H1 (cell line): ENCODE results near the gene CAPZA3. TPM values are rescaled to one million over a fixed set of nuclear protein-coding genes. Genes with fewer than 3 reads are reported as not detected.

ENCODE experiments used
- CTCF ChIA-PET: fragments of 300-600 bp; sonication (Branson Sonifier 250); formaldehyde crosslinking; loops from one replicate; lab custom pipeline; 2021; ENCODE audit not compliant: partially characterized antibody; lab: Charles Lee
- POLR2A ChIA-PET: fragments of 300-600 bp; sonication (Branson Sonifier 250); formaldehyde crosslinking; loops from one replicate; lab custom pipeline; 2021; ENCODE audit warnings: inconsistent platforms; ENCODE audit not compliant: partially characterized antibody; lab: Charles Lee
- DNase-seq, 2 experiments: peaks; one replicate each; pipeline versions ENCODE4 v3.0.0 to v3.0.0-alpha.2; 2010 to 2022; ENCODE audit warnings: low spot score in 2 of 2, low read depth in 1 of 2, mixed read lengths in 1 of 2
- FAIRE-seq: peaks from 2 replicates; lab custom pipeline; 2011; peaks lifted over from hg19 to GRCh38; lab: Jason Lieb, UNC
- H2AFZ ChIP-seq: 2 replicates; pipeline ENCODE4 v1.8.1; 2012; ENCODE audit warnings: low read length, inconsistent platforms
- H2AK5ac ChIP-seq: 2 replicates; pipeline ENCODE4 v1.6.1; 2013; ENCODE audit warnings: low read depth, low read length
- H2BK120ac ChIP-seq: replicated peaks from 2 replicates; pipeline ENCODE3; 2013; ENCODE audit warnings: low read depth, low read length, inconsistent platforms
- H2BK12ac ChIP-seq: 2 replicates; pipeline ENCODE4 v1.6.1; 2013; ENCODE audit warnings: low read depth, low read length
- H2BK15ac ChIP-seq: 2 replicates; pipeline ENCODE4 v1.6.1; 2013; ENCODE audit warnings: low read length
- H2BK20ac ChIP-seq: 2 replicates; pipeline ENCODE4 v1.6.1; 2013; ENCODE audit warnings: low read length
- H2BK5ac ChIP-seq: 2 replicates; pipeline ENCODE4 v1.6.1; 2013; ENCODE audit warnings: low read depth, low read length
- H3K14ac ChIP-seq: 2 replicates; pipeline ENCODE4 v1.6.1; 2013; ENCODE audit warnings: inconsistent platforms; ENCODE audit not compliant: insufficient read length
- H3K18ac ChIP-seq: 2 replicates; pipeline ENCODE4 v1.6.1; 2013; ENCODE audit warnings: low read length; ENCODE audit errors: extremely low read depth
- H3K23ac ChIP-seq: 2 replicates; pipeline ENCODE4 v1.6.1; 2013; ENCODE audit warnings: inconsistent platforms; ENCODE audit not compliant: insufficient read length
- H3K23me2 ChIP-seq: 2 replicates; pipeline ENCODE4 v1.6.1; 2013; ENCODE audit warnings: low read depth, low read length
- H3K27ac ChIP-seq: 2 replicates; pipeline ENCODE4 v1.6.1; 2011; ENCODE audit warnings: low read depth, low read length, inconsistent platforms
- H3K27me3 ChIP-seq, 4 experiments: replicated peaks in 1 of 4; 1 replicate in 1 of 4; 2 replicates in 3 of 4; pipeline versions ENCODE4 v1.6.1 to v1.8.1; 2011 to 2013; ENCODE audit warnings: low read length in 3 of 4, mild to moderate bottlenecking in 3 of 4, inconsistent platforms in 2 of 4, mixed read lengths in 2 of 4, moderate library complexity in 1 of 4; ENCODE audit not compliant: control insufficient read depth in 3 of 4, insufficient read depth in 3 of 4; ENCODE audit errors: extremely low read depth in 1 of 4
- H3K36me3 ChIP-seq, 4 experiments: 2 replicates each; pipeline versions ENCODE4 v1.6.1 to v1.8.1; 2011 to 2013; ENCODE audit warnings: mild to moderate bottlenecking in 4 of 4, low read length in 3 of 4, moderate library complexity in 2 of 4, control low read depth in 1 of 4, inconsistent platforms in 1 of 4; ENCODE audit not compliant: insufficient read depth in 4 of 4, control insufficient read depth in 2 of 4
- H3K4ac ChIP-seq: replicated peaks from 2 replicates; pipeline ENCODE3; 2013; ENCODE audit warnings: low read length, low read depth, mixed read lengths, inconsistent platforms; ENCODE audit not compliant: insufficient read length
- H3K4me1 ChIP-seq, 4 experiments: replicated peaks in 1 of 4; 1 replicate in 1 of 4; 2 replicates in 3 of 4; pipeline versions ENCODE4 v1.6.1 to v1.8.1; 2011 to 2013; ENCODE audit warnings: low read length in 3 of 4, inconsistent platforms in 2 of 4, mixed read lengths in 1 of 4; ENCODE audit not compliant: insufficient read depth in 4 of 4, control insufficient read depth in 3 of 4
- H3K4me2 ChIP-seq, 2 experiments: 2 replicates each; pipeline versions ENCODE4 v1.6.1 to v1.8.1; 2011 to 2013; ENCODE audit warnings: low read depth in 2 of 2, low read length in 2 of 2, control low read depth in 1 of 2, inconsistent platforms in 1 of 2, mild to moderate bottlenecking in 1 of 2; ENCODE audit not compliant: insufficient read depth in 1 of 2
- H3K4me3 ChIP-seq, 4 experiments: fragments of 200-600, 300-600 bp in 1 of 4; sonication (generic), shearing (Covaris generic), sonication (Bioruptor Twin) in 1 of 4; 2 replicates each; pipeline versions ENCODE4 v1.5.1 to v1.8.1; 2011 to 2016; ENCODE audit warnings: low read length in 4 of 4, low read depth in 3 of 4, control low read depth in 2 of 4, inconsistent platforms in 2 of 4, mild to moderate bottlenecking in 2 of 4, mixed read lengths in 1 of 4, moderate library complexity in 1 of 4; ENCODE audit not compliant: insufficient read depth in 2 of 4; ENCODE audit errors: extremely low read depth in 1 of 4
- H3K56ac ChIP-seq: replicated peaks from 2 replicates; pipeline ENCODE3; 2013; ENCODE audit warnings: low read depth, mild to moderate bottlenecking, mixed read lengths, low read length, inconsistent platforms; ENCODE audit not compliant: insufficient read length
- H3K79me1 ChIP-seq: 2 replicates; pipeline ENCODE4 v1.6.1; 2013; ENCODE audit warnings: low read depth, low read length, control low read depth
- H3K79me2 ChIP-seq, 2 experiments: 2 replicates each; pipeline versions ENCODE4 v1.6.1 to v1.8.1; 2012 to 2013; ENCODE audit warnings: low read length in 2 of 2, mild to moderate bottlenecking in 2 of 2, inconsistent platforms in 1 of 2; ENCODE audit not compliant: insufficient read depth in 2 of 2, control insufficient read depth in 1 of 2
- H3K9ac ChIP-seq, 4 experiments: replicated peaks in 1 of 4; 1 replicate in 1 of 4; 2 replicates in 3 of 4; pipeline versions ENCODE4 v1.6.1 to v1.8.1; 2011 to 2013; ENCODE audit warnings: low read depth in 3 of 4, low read length in 3 of 4, control low read depth in 2 of 4, mild to moderate bottlenecking in 2 of 4, moderate library complexity in 2 of 4, inconsistent platforms in 1 of 4; ENCODE audit errors: extremely low read depth in 1 of 4
- H3K9me3 ChIP-seq, 2 experiments: 2 replicates each; pipeline versions ENCODE4 v1.6.1 to v1.8.1; 2012 to 2013; ENCODE audit warnings: mild to moderate bottlenecking in 2 of 2, moderate library complexity in 2 of 2, control low read depth in 1 of 2, inconsistent platforms in 1 of 2, low read depth in 1 of 2, low read length in 1 of 2, mixed read lengths in 1 of 2; ENCODE audit not compliant: insufficient read depth in 2 of 2
- H4K20me1 ChIP-seq, 2 experiments: replicated peaks in 1 of 2; 2 replicates each; pipeline versions ENCODE3 to v1.8.1; 2011 to 2013; ENCODE audit warnings: inconsistent platforms in 2 of 2, low read length in 2 of 2, mild to moderate bottlenecking in 1 of 2; ENCODE audit not compliant: insufficient read depth in 2 of 2, control insufficient read depth in 1 of 2
- H4K5ac ChIP-seq: 2 replicates; pipeline ENCODE4 v1.6.1; 2013; ENCODE audit warnings: low read length, low read depth, mixed read lengths, inconsistent platforms; ENCODE audit not compliant: insufficient read length
- H4K8ac ChIP-seq: 2 replicates; pipeline ENCODE4 v1.8.0; 2013; ENCODE audit warnings: mild to moderate bottlenecking, moderate library complexity, low read length, inconsistent platforms; ENCODE audit not compliant: insufficient read depth; ENCODE audit errors: extremely low read depth
- H4K91ac ChIP-seq: replicated peaks from 2 replicates; pipeline ENCODE3; 2013; ENCODE audit warnings: low read length, mixed read lengths, inconsistent platforms; ENCODE audit not compliant: insufficient read length
- YY1 ChIP-seq: IDR thresholded peaks from 2 replicates; pipeline ENCODE4 v1.6.1; 2011; ENCODE audit warnings: low read depth, mild to moderate bottlenecking, low read length
- WGBS, 2 experiments: shearing (Covaris generic) in 1 of 2; methylation state at CpG; one replicate each; pipeline versions ENCODE4 v1.1.6 to v1.1.7; 2013 to 2015; ENCODE audit warnings: low lambda C conversion rate in 2 of 2, mixed read lengths in 2 of 2, inconsistent platforms in 1 of 2, low coverage in 1 of 2, missing lambda C conversion rate in 1 of 2; ENCODE audit not compliant: insufficient replicate concordance in 2 of 2, insufficient coverage in 1 of 2, insufficient read length in 1 of 2; ENCODE audit errors: extremely low coverage in 1 of 2, missing lambda C conversion rate in 1 of 2; 5-methylcytosine and 5-hydroxymethylcytosine counted together
- long read RNA-seq, 2 experiments: library from RNA in 1 of 2; library from capped mRNA in 1 of 2; stranded (forward); transcript quantifications; one replicate each; pipeline ENCODE4 v2.0.0, GENCODE V29; 2021; ENCODE audit warnings: inconsistent platforms in 1 of 2
- polyA minus RNA-seq, 3 experiments: library from RNA; depleted of rRNA, polyadenylated mRNA; stranded (reverse); fragments of >200 nt; gene quantifications; 1 replicate in 2 of 3; 2 replicates in 1 of 3; pipeline ENCODE4 v1.2.3, GENCODE V29; 2011
- polyA plus RNA-seq, 7 experiments: library from polyadenylated mRNA; depleted of rRNA in 3 of 7; stranded (reverse) in 5 of 7; unstranded in 2 of 7; fragments of >200 nt in 5 of 7; fragments of 200-250 nt in 2 of 7; gene quantifications; 1 replicate in 5 of 7; 2 replicates in 1 of 7; 4 replicates in 1 of 7; pipeline versions ENCODE4 v1.2.1 to v1.2.3, GENCODE V29; 2011 to 2013; ENCODE audit warnings: missing spikeins in 2 of 7, mixed read lengths in 2 of 7
- total RNA-seq: library from RNA; stranded (reverse); fragmentation: NEBNext Ultra II Directional; extraction: Animal tissue kit (Norgen Biotek cat#: 25700); gene quantifications from 2 replicates; pipeline ENCODE4 v1.2.1, GENCODE V29; 2021

Gene CAPZA3
- total RNA-seq: not detected in 2 replicates
- polyA plus RNA-seq (2011; rRNA removed): not detected in 2 replicates
- polyA plus RNA-seq (2011; cell fraction: cytosol; rRNA removed): not detected
- polyA plus RNA-seq (2011; cell fraction: nucleus; rRNA removed): not detected
- polyA plus RNA-seq (2012, experiment 1 of 2): not detected in 4 replicates
- not detected for polyA plus RNA-seq (2012, experiment 2 of 2)
- polyA plus RNA-seq (2013, experiment 1 of 2): not detected
- not detected for polyA plus RNA-seq (2013, experiment 2 of 2)
- not detected in 2 replicates for polyA minus RNA-seq (2011; rRNA and poly(A)+ RNA removed)
- not detected for polyA minus RNA-seq (2011; cell fraction: cytosol; rRNA and poly(A)+ RNA removed)
- not detected for polyA minus RNA-seq (2011; cell fraction: nucleus; rRNA and poly(A)+ RNA removed)
- long read RNA-seq, experiment 1: 0 reads
- long read RNA-seq, experiment 2: 0 reads

GRCh38 chr12:18737819-18738218 is at the start of gene CAPZA3, which contains the start of gene PLCZ1:
CAPZA3 (plus strand) TSS chr12:18738119; CDS start chr12:18738269, 150 bp downstream.
PLCZ1 (minus strand) TSS chr12:18738012; CDS start chr12:18737371, 641 bp downstream.
- H3K23ac ChIP-seq: no peak within 1 kb of the TSS
- H4K5ac ChIP-seq: no peak within 1 kb of the TSS
- POLR2A ChIA-PET: no interaction called here
- no peak within 1 kb of the TSS for H2BK12ac ChIP-seq
- H2BK15ac ChIP-seq: no peak within 1 kb of the TSS
- H3K79me2 ChIP-seq: no peaks in the 10 kb centered on the region
- no peak within 1 kb of the TSS for H3K4ac ChIP-seq
- no peak within 1 kb of the TSS for H3K56ac ChIP-seq
- WGBS, 2 experiments: 92% methylated on average over 2 of the region's 2 CpGs; no CpG with 5 or more reads in 1 of the 2 experiments
- no peak for FAIRE-seq
- no peaks in the 10 kb centered on the region for H3K4me1 ChIP-seq
- no peaks in the 10 kb centered on the region for H3K27me3 ChIP-seq
- H3K36me3 ChIP-seq: no peaks in the 10 kb centered on the region
- no peak within 1 kb of the TSS for H2AFZ ChIP-seq
- no peak for DNase-seq
- no peak within 1 kb of the TSS for H2BK20ac ChIP-seq
- no peak within 1 kb of the TSS for H4K91ac ChIP-seq
- peaks cover 0 to 3% of the 10 kb centered on the region in 2 experiments; a peak in 1 of 4 replicates for H3K9me3 ChIP-seq
- no peak within 1 kb of the TSS for H3K4me2 ChIP-seq
- no peak for TF ChIP-seq YY1
- H3K27ac ChIP-seq: no peak within 1 kb of the TSS
- H3K9ac ChIP-seq: no peak within 1 kb of the TSS
- CTCF ChIA-PET: interaction anchor here (0.9 kb wide), 1 partner anchor 11 kb away, joined by 3 read pairs; no protein-coding TSS in a partner anchor
- no peak within 1 kb of the TSS for H2BK120ac ChIP-seq
- H3K14ac ChIP-seq: no peak within 1 kb of the TSS
- no peak within 1 kb of the TSS for H2BK5ac ChIP-seq
- no peak within 1 kb of the TSS for H2AK5ac ChIP-seq
- H4K8ac ChIP-seq: no peak within 1 kb of the TSS
- no peak within 1 kb of the TSS for H3K18ac ChIP-seq
- H4K20me1 ChIP-seq: no peaks in the 10 kb centered on the region
- H3K4me3 ChIP-seq: no peak within 1 kb of the TSS
- H3K79me1 ChIP-seq: no peaks in the 10 kb centered on the region
- no peaks in the 10 kb centered on the region; the same call in 1 of the 2 replicates for H3K23me2 ChIP-seq
